RPMI7951 (cell line): ENCODE data around the gene TBC1D4. TPM values are rescaled to one million over a fixed set of nuclear protein-coding genes. Genes with fewer than 3 reads are reported as not detected.
A peak's percentile ranks its signal among the peaks of the same experiment; 100 is the strongest.
"Not testable (repeated sequence)": the region's sequence is repeated elsewhere in the genome, so short reads cannot be mapped to it uniquely, and the experiment has no call there.

Experiments
- DNase-seq: peaks from one replicate; pipeline ENCODE4 v3.0.0-alpha.2; 2012; ENCODE audit warnings: low read depth
- total RNA-seq: library from RNA; depleted of rRNA; stranded (reverse); fragments of >200 nt; shearing (Covaris generic); gene quantifications from 2 replicates; pipeline ENCODE4 v1.2.3, GENCODE V29; 2014; rRNA removed

Gene TBC1D4
- total RNA-seq, 1 experiment from 2014 or later = 16.7 TPM

DNA sequence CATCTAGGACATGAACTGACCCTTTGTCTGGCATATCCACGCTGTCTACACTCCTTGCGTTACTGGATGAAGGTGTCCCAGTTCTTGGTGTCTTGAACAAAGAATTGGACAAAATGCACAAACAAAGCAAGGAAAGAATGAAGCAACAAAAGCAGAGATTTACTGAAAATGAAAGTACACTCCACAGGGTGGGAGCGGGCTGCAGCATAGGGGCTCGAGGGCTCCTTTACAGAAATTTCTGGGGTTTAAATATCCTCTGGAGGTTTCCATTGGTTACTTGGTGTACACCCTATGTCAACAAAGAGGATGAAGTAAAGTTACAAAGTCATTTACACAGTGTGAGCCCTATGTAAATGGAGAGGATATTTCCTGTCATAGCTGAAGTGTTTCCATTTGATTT is 208.3 kb downstream of the TBC1D4 start:
- DNase-seq = not testable (repeated sequence)

DNA sequence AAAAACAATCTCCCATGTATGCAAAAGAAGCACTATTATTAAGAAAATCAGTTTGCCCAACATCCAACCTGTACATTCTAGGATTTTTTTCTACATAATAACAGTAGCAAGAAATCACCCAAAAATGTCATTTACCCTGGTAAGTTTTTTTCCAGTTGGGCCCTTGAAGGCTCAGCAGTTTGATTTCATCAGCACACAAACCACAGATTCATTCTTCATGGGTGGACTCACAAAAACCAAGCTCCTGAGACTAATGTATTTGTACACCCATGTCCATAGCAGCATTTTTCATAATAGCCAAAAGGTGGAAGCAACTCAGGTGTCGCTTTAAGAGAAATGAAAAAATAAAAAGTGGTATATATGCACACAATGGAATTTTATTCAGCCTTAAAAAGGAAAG is 210.1 kb downstream of the TBC1D4 start:
- no peak for DNase-seq

- not testable (repeated sequence) for DNase-seq
Measured at GRCh38 chr13:75268481-75268880, 213.5 kb downstream of the TBC1D4 start.

GRCh38 chr13:75264611-75265010 is 217.4 kb downstream of the TBC1D4 start:
- no peak for DNase-seq

DNA sequence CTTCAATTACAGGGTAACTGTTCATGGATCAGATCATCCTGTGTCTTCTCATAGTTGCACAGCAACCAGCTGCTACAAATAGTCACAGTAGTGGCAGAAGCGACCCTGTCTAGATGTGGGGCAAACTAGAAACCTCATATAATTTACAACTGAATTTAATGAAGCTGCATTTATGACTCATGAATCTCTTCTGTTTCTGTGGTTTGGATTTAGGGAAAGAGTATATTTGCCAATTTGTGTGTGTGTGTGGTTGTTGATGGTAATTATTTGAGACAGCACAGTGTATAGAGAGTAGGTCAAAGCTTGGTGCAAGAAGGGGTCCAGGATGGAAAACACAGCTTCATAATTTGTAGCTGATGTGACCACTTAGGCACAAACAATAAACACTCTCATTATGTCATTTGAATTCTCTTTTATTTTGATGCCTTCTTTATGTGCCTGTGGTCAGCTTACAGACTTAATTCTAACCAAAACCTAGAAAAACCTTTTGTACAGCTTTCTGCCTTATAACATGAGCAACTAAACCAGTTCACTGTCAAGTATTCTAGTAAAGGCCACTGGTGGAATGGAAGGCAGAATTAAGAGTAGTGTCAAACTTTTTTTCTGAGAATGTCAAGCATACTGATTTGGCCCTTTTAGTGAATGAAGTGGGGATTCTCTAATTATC is 218.1 kb downstream of the TBC1D4 start:
- peak; percentile 38 for DNase-seq

DNA sequence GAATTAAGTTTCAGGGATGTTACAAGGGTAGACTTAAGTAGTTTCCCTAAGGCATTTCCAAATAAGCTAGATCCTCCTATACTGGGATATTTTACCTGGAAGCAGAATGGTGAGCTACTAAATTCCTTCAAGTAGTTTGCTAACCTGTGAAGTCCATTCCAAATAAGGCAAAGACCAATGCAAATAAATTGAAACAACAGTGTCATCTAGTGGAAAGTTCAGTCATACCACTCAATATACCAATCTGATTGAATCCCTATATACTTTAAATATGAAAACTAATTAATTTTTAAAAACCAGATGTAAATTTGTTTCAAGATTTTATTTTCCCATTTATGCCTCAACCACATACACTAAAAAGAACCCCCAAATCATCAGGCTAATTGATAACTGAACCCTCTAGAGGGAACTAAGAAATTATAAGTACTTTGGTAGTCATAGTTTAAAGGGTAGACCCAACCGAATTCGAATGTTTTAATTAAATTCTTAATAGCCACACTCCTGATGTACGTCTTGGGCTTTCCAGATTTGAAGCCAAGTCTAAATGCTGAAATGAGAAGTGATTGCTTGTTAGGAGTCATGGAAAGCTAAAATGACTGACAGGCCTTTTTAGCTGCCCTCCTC is 223.7 kb downstream of the TBC1D4 start:
- DNase-seq = peak; percentile 39

DNA sequence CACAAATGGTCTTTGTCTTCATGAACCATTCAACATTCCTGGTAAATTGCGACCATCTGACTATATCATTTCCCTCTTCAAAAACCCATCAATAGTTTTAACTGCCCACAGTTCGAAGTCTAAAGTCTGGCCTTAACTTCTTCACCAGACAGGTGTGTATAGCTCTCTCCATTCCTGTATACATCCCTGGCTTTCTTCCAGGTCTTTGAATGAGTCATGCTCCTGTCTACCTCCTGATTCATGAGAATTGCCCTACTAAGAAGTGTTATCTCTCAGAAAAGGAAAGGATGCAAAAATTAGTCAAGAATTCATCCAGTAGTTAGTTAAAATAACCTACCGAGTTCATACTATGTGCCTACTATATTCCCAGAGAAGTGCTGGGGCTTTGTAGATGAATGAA is 225.0 kb downstream of the TBC1D4 start:
- DNase-seq = no peak

GRCh38 chr13:75255653-75256052 is 226.3 kb downstream of the TBC1D4 start:
- DNase-seq = no peak

GRCh38 chr13:75255147-75255546 is 226.8 kb downstream of the TBC1D4 start:
- no peak for DNase-seq

- DNase-seq = no peak
Measured at GRCh38 chr13:75251188-75251587, 230.8 kb downstream of the TBC1D4 start.

DNA sequence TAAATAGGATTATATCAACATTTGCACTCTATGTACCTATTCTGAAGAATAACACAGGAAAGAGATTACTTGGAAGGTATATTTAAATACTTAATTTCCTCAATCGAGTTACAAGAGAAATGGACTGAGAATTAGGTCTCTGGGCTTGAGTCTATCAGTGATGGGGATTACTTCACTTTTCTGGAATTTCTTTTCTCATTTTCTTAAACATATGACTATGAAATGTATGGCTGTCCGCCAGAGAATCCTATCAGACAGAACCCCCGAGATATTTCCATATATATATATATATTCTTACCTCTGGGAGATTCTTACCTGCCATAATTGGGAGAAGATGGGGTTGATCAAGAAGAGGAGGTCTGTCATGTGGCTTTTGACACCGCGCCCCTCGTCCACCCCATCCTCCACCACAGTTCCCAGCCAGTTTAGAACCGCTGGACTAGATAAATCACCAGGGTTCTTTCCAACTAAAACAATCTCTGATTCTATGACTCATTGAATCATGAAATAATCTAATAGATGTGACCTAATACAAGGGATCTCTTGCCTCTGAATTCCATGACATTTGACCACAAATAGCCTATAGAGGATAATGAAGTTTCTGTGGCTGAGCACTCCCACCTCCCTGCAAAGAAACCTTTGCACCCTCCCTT is 231.3 kb downstream of the TBC1D4 start:
- DNase-seq = no peak

DNA sequence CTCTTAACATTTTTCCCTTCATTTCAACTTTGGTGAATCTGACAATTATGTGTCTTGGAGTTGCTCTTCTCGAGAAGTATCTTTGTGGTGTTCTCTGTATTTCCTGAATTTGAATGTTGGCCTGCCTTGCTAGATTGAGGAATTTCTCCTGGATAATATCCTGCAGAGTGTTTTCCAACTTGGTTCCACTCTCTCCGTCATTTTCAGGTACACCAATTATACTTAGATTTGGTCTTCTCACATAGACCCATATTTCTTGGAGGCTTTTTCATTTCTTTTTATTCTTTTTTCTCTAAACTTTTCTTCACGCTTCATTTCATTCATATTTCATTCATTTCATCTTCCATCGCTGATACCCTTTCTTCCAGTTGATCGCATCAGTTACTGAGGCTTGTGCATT is 236.4 kb downstream of the TBC1D4 start:
- DNase-seq = not testable (repeated sequence)

DNA sequence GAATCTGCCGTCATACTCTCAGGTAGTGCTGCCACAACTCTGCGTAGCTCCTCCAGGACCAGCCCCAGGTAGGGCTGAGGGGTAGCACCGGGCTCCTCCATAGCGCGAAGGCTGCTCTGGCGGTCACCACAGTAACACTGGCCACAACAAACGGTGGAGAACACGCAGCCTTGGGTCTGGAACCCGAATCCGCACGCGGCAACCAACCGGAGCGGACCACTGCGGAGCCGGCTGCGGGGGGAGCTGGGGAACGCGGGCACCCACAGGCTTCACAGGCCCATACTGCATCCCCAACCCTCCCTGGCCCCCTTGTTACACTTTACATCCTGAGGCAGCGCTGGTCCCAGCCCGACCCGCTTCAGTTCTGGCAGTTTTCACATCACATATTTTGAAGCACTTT is 241.7 kb downstream of the TBC1D4 start:
- not testable (repeated sequence) for DNase-seq

- DNase-seq = no peak
Measured at GRCh38 chr13:75236774-75237173, 245.2 kb downstream of the TBC1D4 start.

Other genes with a start within 250 kb of the TBC1D4 start
- gene COMMD6, start 55.7 kb upstream of the TBC1D4 start, total RNA-seq = 85.5 and 101 TPM in 2 replicates
- gene UCHL3, start 67.6 kb upstream of the TBC1D4 start, total RNA-seq = 56.6 and 60.4 TPM in 2 replicates
- gene LMO7, start 154.2 kb upstream of the TBC1D4 start, total RNA-seq = 73.7 and 92.4 TPM in 2 replicates